HepG2 (cell line): ENCODE results near the gene PCBP2. TPM values are rescaled to one million over a fixed set of nuclear protein-coding genes. Genes with fewer than 3 reads are reported as not detected.

Experiments used
- ARID5B ChIP-seq: IDR thresholded peaks from 2 replicates; pipeline ENCODE4 v1.4.0; 2020; ENCODE audit warnings: mild to moderate bottlenecking, missing genetic modification reagents
- CCAR2 ChIP-seq: fragments of 200-400 bp; formaldehyde crosslinking; optimal IDR thresholded peaks from 2 replicates; pipeline ENCODE3; 2018; ENCODE audit warnings: low read depth, mild to moderate bottlenecking, low read length, moderate library complexity
- DNMT3B ChIP-seq: conservative IDR thresholded peaks from 2 replicates; pipeline ENCODE4 v1.6.1; 2016; ENCODE audit warnings: missing biosample characterization, control low read depth
- EHMT2 ChIP-seq: fragments of 200-600 bp; sonication (generic); IDR thresholded peaks from 2 replicates; pipeline ENCODE4 v1.7.0; 2017; ENCODE audit warnings: antibody characterized with exemption, low read depth, low read length, borderline replicate concordance
- ELF4 ChIP-seq: sonication (generic); formaldehyde crosslinking; IDR thresholded peaks from 2 replicates; pipeline ENCODE4 v1.5.0; 2020; ENCODE audit warnings: missing genetic modification reagents, mild to moderate bottlenecking, moderate library complexity, borderline replicate concordance
- GZF1 ChIP-seq: sonication (generic); formaldehyde crosslinking; IDR thresholded peaks from 2 replicates; pipeline ENCODE4 v1.5.1; 2020; ENCODE audit warnings: mild to moderate bottlenecking, missing genetic modification reagents
- HOXA3 ChIP-seq: sonication (generic); formaldehyde crosslinking; IDR thresholded peaks from 2 replicates; pipeline ENCODE4 v1.5.0; 2020; ENCODE audit warnings: missing genetic modification reagents
- MXI1 ChIP-seq: IDR thresholded peaks from 3 replicates; pipeline ENCODE4 v1.6.1; 2012; ENCODE audit warnings: low read depth, low read length, inconsistent platforms, borderline replicate concordance
- NCOA1 ChIP-seq: sonication (generic); formaldehyde crosslinking; IDR thresholded peaks from 2 replicates; pipeline ENCODE4 v1.9.0; 2021; ENCODE audit warnings: missing genetic modification reagents
- PRMT3 ChIP-seq: sonication (generic); formaldehyde crosslinking; IDR thresholded peaks from 2 replicates; pipeline ENCODE4 v1.8.1; 2022; ENCODE audit warnings: low read depth, mild to moderate bottlenecking, moderate library complexity, missing genetic modification reagents, borderline replicate concordance
- PTBP1 ChIP-seq: fragments of 200-400 bp; formaldehyde crosslinking; IDR thresholded peaks from 2 replicates; pipeline ENCODE4 v1.6.1; 2018; ENCODE audit warnings: low read length, low read depth; ENCODE audit not compliant: poor library complexity, severe bottlenecking
- RCOR2 ChIP-seq: IDR thresholded peaks from 2 replicates; pipeline ENCODE4 v1.6.1; 2016; ENCODE audit warnings: missing biosample characterization, missing genetic modification reagents
- RXRA ChIP-seq: sonication (generic); formaldehyde crosslinking; IDR thresholded peaks from 2 replicates; pipeline ENCODE4 v1.5.1; 2020; ENCODE audit warnings: missing genetic modification reagents
- SMAD9 ChIP-seq: sonication (generic); formaldehyde crosslinking; IDR thresholded peaks from 2 replicates; pipeline ENCODE4 v1.5.1; 2020; ENCODE audit warnings: mild to moderate bottlenecking, missing genetic modification reagents
- SP140L ChIP-seq: sonication (generic); formaldehyde crosslinking; IDR thresholded peaks from 2 replicates; pipeline ENCODE4 v1.4.0; 2020; ENCODE audit warnings: missing genetic modification reagents, borderline replicate concordance
- SP5 ChIP-seq: IDR thresholded peaks from 2 replicates; pipeline ENCODE4 v1.6.1; 2016; ENCODE audit warnings: low read depth, borderline replicate concordance
- SRY ChIP-seq: sonication (generic); formaldehyde crosslinking; IDR thresholded peaks from 2 replicates; pipeline ENCODE4 v1.8.0; 2022; ENCODE audit warnings: mild to moderate bottlenecking, missing genetic modification reagents
- TRIM24 ChIP-seq: sonication (generic); formaldehyde crosslinking; IDR thresholded peaks from 2 replicates; pipeline ENCODE4 v1.8.0; 2022; ENCODE audit warnings: mild to moderate bottlenecking, missing genetic modification reagents
- ZBTB8A ChIP-seq: sonication (generic); formaldehyde crosslinking; IDR thresholded peaks from 2 replicates; pipeline ENCODE4 v1.4.0; 2020; ENCODE audit warnings: mild to moderate bottlenecking, low read depth, missing genetic modification reagents, borderline replicate concordance
- ZFP36 ChIP-seq: fragments of 150-350 bp; IDR thresholded peaks from 2 replicates; pipeline ENCODE4 v1.6.1; 2018; ENCODE audit warnings: borderline replicate concordance, low read length, low read depth; ENCODE audit not compliant: partially characterized antibody
- ZMYM2 ChIP-seq: sonication (generic); formaldehyde crosslinking; IDR thresholded peaks from 2 replicates; pipeline ENCODE4 v1.8.0; 2022; ENCODE audit warnings: mild to moderate bottlenecking, missing genetic modification reagents
- ZNF160 ChIP-seq: sonication (generic); formaldehyde crosslinking; IDR thresholded peaks from 2 replicates; pipeline ENCODE4 v1.8.0; 2022; ENCODE audit warnings: mild to moderate bottlenecking, inconsistent platforms, missing genetic modification reagents
- ZNF33B ChIP-seq: sonication (generic); formaldehyde crosslinking; IDR thresholded peaks from 2 replicates; pipeline ENCODE4 v1.5.1; 2020; ENCODE audit warnings: mild to moderate bottlenecking, missing genetic modification reagents
- ZNF552 ChIP-seq: sonication (generic); formaldehyde crosslinking; IDR thresholded peaks from 2 replicates; pipeline ENCODE4 v1.9.0; 2022; ENCODE audit warnings: missing genetic modification reagents, mild to moderate bottlenecking, borderline replicate concordance
- ZNF616 ChIP-seq: sonication (generic); formaldehyde crosslinking; IDR thresholded peaks from 2 replicates; pipeline ENCODE4 v1.5.0; 2020; ENCODE audit warnings: low read depth, mild to moderate bottlenecking, missing genetic modification reagents
- ZNF704 ChIP-seq: sonication (generic); formaldehyde crosslinking; IDR thresholded peaks from 2 replicates; pipeline ENCODE4 v1.8.1; 2023; ENCODE audit warnings: mild to moderate bottlenecking, inconsistent platforms, moderate library complexity, missing genetic modification reagents, borderline replicate concordance
- polyA plus RNA-seq, 8 experiments: library from polyadenylated mRNA; depleted of rRNA in 3 of 8; stranded (reverse) in 7 of 8; unstranded in 1 of 8; fragments of >200 nt; fragmentation: Illumina TruSeq in 4 of 8; extraction: Trizol in 4 of 8; gene quantifications; 2 replicates each; pipeline versions ENCODE4 v1.2.1 to v1.2.3, GENCODE V29; 2011 to 2016; ENCODE audit warnings: low read depth in 4 of 8, missing spikeins in 1 of 8, mixed read lengths in 1 of 8; ENCODE audit not compliant: insufficient read depth in 1 of 8
- total RNA-seq, 5 experiments: library from RNA; depleted of rRNA; stranded (reverse); fragments of >200 nt; fragmentation: Illumina TruSeq; extraction: Trizol; gene quantifications; 2 replicates each; pipeline ENCODE4 v1.2.3, GENCODE V29; 2016; ENCODE audit warnings: low read depth in 1 of 5

PCBP2 gene
- total and polyA plus RNA-seq, 2 of the 13 experiments (the other 11 are each of a cell fraction or from before 2014, with no cell fraction given): 154 to 345 TPM

DNA sequence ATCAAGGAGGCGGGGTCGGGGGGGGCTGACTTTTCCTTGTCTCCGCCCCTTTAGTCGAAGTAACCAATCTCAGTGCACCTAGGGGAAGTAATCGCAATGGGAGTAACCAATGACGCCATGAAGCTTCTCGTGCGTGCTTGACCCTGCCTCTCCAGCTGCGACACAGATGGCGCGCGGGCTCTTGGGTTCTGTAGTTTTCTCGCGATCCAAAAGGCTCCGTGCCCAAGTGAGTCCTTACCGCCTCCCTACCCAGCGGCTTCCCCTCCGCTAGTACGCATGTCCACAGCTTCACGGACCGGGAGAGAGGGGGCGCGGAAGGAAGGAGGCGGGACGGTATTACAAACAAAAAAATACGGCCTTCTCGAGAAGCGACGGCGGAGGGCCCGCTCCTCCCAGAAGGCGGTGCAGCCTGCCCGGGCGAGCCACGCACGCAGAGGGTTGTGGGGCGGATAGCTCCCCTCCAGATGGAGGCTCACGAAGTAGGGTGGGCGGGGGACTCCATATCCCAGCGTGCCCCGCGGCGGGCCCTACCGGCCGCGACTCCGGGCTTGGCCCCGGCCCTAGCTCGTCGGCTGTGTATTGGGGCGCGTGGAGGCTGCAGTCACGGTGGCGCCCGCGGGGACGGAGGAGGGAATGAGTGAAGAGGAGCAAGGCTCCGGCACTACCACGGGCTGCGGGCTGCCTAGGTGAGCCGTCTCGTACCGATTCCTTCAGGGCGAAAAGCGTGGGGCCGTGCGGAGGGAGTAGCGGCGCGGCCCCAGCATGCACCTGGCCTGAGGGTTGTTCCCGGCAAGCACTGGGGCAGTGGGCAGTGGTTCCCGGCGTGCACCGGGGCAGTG lies 49.1 kb downstream of the PCBP2 start, which contains the start of gene TARBP2 (continued):
- no peak for TF ChIP-seq ZFP36
- TF ChIP-seq CCAR2: no peak
- peak; percentile 37; the same call in 1 of the 2 replicates for TF ChIP-seq ARID5B (CRISPR knock-in tag)
- TF ChIP-seq HOXA3: peak; percentile 90
- TF ChIP-seq ZNF616 (CRISPR knock-in tag): 0 out of 2 replicates have a peak, but pooled peaks have one; percentile 79
- 0 out of 2 replicates have a peak, but pooled peaks have one; percentile 56 for TF ChIP-seq DNMT3B (CRISPR knock-in tag)
- TF ChIP-seq GZF1 (CRISPR knock-in tag): no peak
- peak; percentile 75; the same call in 2 of the 3 replicates for TF ChIP-seq MXI1
- TF ChIP-seq NCOA1: no peak
- no peak; the same call in 1 of the 2 replicates for TF ChIP-seq ZNF160
- no peak for TF ChIP-seq RCOR2 (CRISPR knock-in tag)
- TF ChIP-seq TRIM24 (CRISPR knock-in tag): no peak
- peak; percentile 71; the same call in 1 of the 2 replicates for TF ChIP-seq ZNF704 (CRISPR knock-in tag)
- TF ChIP-seq SRY (CRISPR knock-in tag): peak; percentile 97
- TF ChIP-seq ELF4: no peak
- no peak for TF ChIP-seq PTBP1
- peak; percentile 26; the same call in 1 of the 2 replicates for TF ChIP-seq SP5
- TF ChIP-seq RXRA (CRISPR knock-in tag): peak; percentile 57; the same call in 1 of the 2 replicates
- no peak for TF ChIP-seq ZBTB8A (CRISPR knock-in tag)
- peak; percentile 33; the same call in 1 of the 2 replicates for TF ChIP-seq ZNF33B (CRISPR knock-in tag)
- no peak for TF ChIP-seq EHMT2
- no peak for TF ChIP-seq PRMT3
- no peak for TF ChIP-seq ZMYM2
- TF ChIP-seq SMAD9 (CRISPR knock-in tag): no peak
- TF ChIP-seq SP140L (CRISPR knock-in tag): no peak
- TF ChIP-seq ZNF552 (CRISPR knock-in tag): peak; percentile 76; the same call in 1 of the 2 replicates
